B cell (primary cell): ENCODE measurements around the gene GULP1. TPM values are rescaled to one million over a fixed set of nuclear protein-coding genes. Genes with fewer than 3 reads are reported as not detected.

Experiments used
- ATAC-seq: fragments of 200-7000 bp; cut with Tn5 transposase; one replicate; pipeline ENCODE4 v1.10.0; 2021; ENCODE audit warnings: low read depth, mild to moderate bottlenecking, moderate number of reproducible peaks, moderate library complexity
- CTCF ChIA-PET: fragments of 350-600 bp; sonication (Branson Sonifier 250); formaldehyde crosslinking; loops from one replicate; lab custom pipeline; 2021; ENCODE audit warnings: antibody characterized with exemption, inconsistent platforms; lab: Charles Lee
- POLR2A ChIA-PET: fragments of 350-600 bp; sonication (Branson Sonifier 250); formaldehyde crosslinking; loops from one replicate; lab custom pipeline; 2021; ENCODE audit warnings: antibody characterized with exemption; lab: Charles Lee
- DNase-seq: peaks from one replicate; pipeline ENCODE4 v3.0.0; 2013
- H2AFZ ChIP-seq: 2 replicates; pipeline ENCODE4 v1.6.1; 2012; ENCODE audit warnings: mild to moderate bottlenecking, low read depth, low read length; ENCODE audit not compliant: insufficient read depth, poor library complexity, severe bottlenecking
- H3K27ac ChIP-seq, 2 donors: 1 replicate in 1 of 2; 2 replicates in 1 of 2; pipeline ENCODE4 v1.5.1; 2012 to 2013; ENCODE audit warnings: low read length in 2 of 2, mild to moderate bottlenecking in 2 of 2, moderate library complexity in 1 of 2
- H3K27me3 ChIP-seq, 4 experiments: fragments of 200-600 bp in 1 of 4; sonication (generic) in 1 of 4; replicated peaks in 1 of 4; 1 replicate in 2 of 4; 2 replicates in 2 of 4; pipeline versions ENCODE4 v1.6.1 to v1.7.0; 2013 to 2016; ENCODE audit warnings: low read length in 3 of 4, mild to moderate bottlenecking in 2 of 4, mixed read lengths in 1 of 4, moderate library complexity in 1 of 4; ENCODE audit not compliant: insufficient read depth in 4 of 4, control insufficient read depth in 3 of 4; ENCODE audit errors: control extremely low read depth in 1 of 4
- H3K36me3 ChIP-seq, 2 experiments: replicated peaks in 1 of 2; 1 replicate in 1 of 2; 2 replicates in 1 of 2; pipeline versions ENCODE4 v1.6.1 to v1.7.1; 2013; ENCODE audit warnings: low read length in 1 of 2; ENCODE audit not compliant: insufficient read depth in 2 of 2, control insufficient read depth in 1 of 2; ENCODE audit errors: control extremely low read depth in 1 of 2, extremely low read depth in 1 of 2
- H3K4me1 ChIP-seq, 2 donors: fragments of 200-600 bp in 1 of 2; sonication (generic) in 1 of 2; 1 replicate in 1 of 2; 2 replicates in 1 of 2; pipeline versions ENCODE4 v1.5.1 to v1.6.1; 2013 to 2017; ENCODE audit warnings: low read length in 2 of 2; ENCODE audit not compliant: control insufficient read depth in 2 of 2, insufficient read depth in 2 of 2
- H3K4me2 ChIP-seq: replicated peaks from 2 replicates; pipeline ENCODE3; 2012; ENCODE audit warnings: mild to moderate bottlenecking, low read depth, low read length; ENCODE audit not compliant: poor library complexity, severe bottlenecking
- H3K4me3 ChIP-seq, 5 experiments: fragments of 200-600 bp in 1 of 5; sonication (generic) in 1 of 5; 1 replicate in 3 of 5; 2 replicates in 2 of 5; pipeline versions ENCODE4 v1.5.1 to v1.7.0; 2011 to 2016; ENCODE audit warnings: low read length in 4 of 5, mild to moderate bottlenecking in 4 of 5, low read depth in 2 of 5, control low read depth in 1 of 5, moderate library complexity in 1 of 5; ENCODE audit not compliant: insufficient read depth in 1 of 5; ENCODE audit errors: control extremely low read depth in 1 of 5, extremely low read depth in 1 of 5
- H3K79me2 ChIP-seq: fragments of 200-600 bp; sonication (generic); one replicate; pipeline ENCODE4 v1.6.0; 2016; ENCODE audit warnings: low read length; ENCODE audit not compliant: control insufficient read depth, insufficient read depth
- H3K9ac ChIP-seq: fragments of 200-600 bp; sonication (generic); 2 replicates; pipeline ENCODE4 v1.6.1; 2017; ENCODE audit warnings: mild to moderate bottlenecking, low read length, moderate library complexity
- H3K9me3 ChIP-seq, 3 donors: one replicate each; pipeline versions ENCODE4 v1.6.1 to v1.7.1; 2013; ENCODE audit warnings: low read length in 2 of 3; ENCODE audit not compliant: control insufficient read depth in 2 of 3, insufficient read depth in 1 of 3; ENCODE audit errors: control extremely low read depth in 1 of 3
- H4K20me1 ChIP-seq: 2 replicates; pipeline ENCODE4 v1.6.0; 2012; ENCODE audit warnings: mild to moderate bottlenecking, low read length; ENCODE audit not compliant: insufficient read depth, control insufficient read depth, poor library complexity, severe bottlenecking
- H3K27ac Mint-ChIP-seq: one replicate; pipeline ENCODE4 v1.8.0; 2021; ENCODE audit warnings: mixed read lengths
- H3K27me3 Mint-ChIP-seq: one replicate; pipeline ENCODE4 v1.8.0; 2021; ENCODE audit warnings: mixed read lengths
- H3K4me1 Mint-ChIP-seq: one replicate; pipeline ENCODE4 v1.8.0; 2021; ENCODE audit warnings: mixed read lengths
- H3K4me3 Mint-ChIP-seq: one replicate; pipeline ENCODE4 v1.8.0; 2021; ENCODE audit warnings: mixed read lengths
- H3K9me3 Mint-ChIP-seq: one replicate; pipeline ENCODE4 v1.8.0; 2022; ENCODE audit warnings: mixed read lengths; ENCODE audit not compliant: insufficient read depth
- EZH2 ChIP-seq: IDR thresholded peaks from 2 replicates; pipeline ENCODE4 v1.6.1; 2012; ENCODE audit warnings: borderline replicate concordance, low read depth, mild to moderate bottlenecking, moderate library complexity, low read length; ENCODE audit not compliant: insufficient read depth, poor library complexity, severe bottlenecking
- WGBS: methylation state at CpG from one replicate; pipeline ENCODE4 v1.1.5; 2013; ENCODE audit warnings: missing lambda C conversion rate; ENCODE audit not compliant: insufficient coverage; 5-methylcytosine and 5-hydroxymethylcytosine counted together
- intact Hi-C: fragments of 100-400 bp; cut with micrococcal nuclease; formaldehyde crosslinking; loops from one replicate; pipeline ENCODE4 v1.10.0; 2022
- polyA plus RNA-seq: library from polyadenylated mRNA; depleted of rRNA; stranded (reverse); fragments of >200 nt; gene quantifications from 2 replicates; pipeline ENCODE4 v1.2.3, GENCODE V29; 2012
- total RNA-seq, 2 donors: library from RNA; stranded (reverse); fragments of 120-200 nt in 1 of 2; gene quantifications; 1 replicate in 1 of 2; 2 replicates in 1 of 2; pipeline versions ENCODE4 v1.2.3 to v1.2.4, GENCODE V29; 2013 to 2022
- TF ChIP-seq, protein P1 (sequence below): fragments of 200-600 bp; IDR thresholded peaks from one replicate; pipeline ENCODE4 v1.8.0; 2022; ENCODE audit warnings: antibody characterized with exemption, mild to moderate bottlenecking

Gene GULP1
- total and polyA plus RNA-seq, 2 donors (not counting 1 experiment from before 2014, with no cell fraction given) = not detected

DNA sequence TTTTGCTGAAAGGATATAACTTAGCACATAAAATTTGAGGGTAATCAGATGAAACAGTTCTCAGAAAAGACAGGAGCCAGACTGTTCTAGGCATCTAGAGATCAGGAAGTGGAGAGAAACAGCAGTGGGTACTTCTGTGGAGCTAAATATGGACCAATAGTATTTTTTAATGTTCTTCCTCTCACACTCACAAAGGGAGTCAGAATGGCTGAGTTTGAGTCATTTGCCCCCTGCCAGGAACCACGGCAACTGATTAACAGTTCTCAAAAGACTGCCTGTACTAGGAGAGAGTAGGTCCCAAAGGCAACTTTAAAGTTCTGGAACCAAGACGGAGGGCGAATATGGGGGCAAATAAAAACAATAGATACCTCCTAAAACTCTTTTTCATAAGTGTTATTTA is 107.5 kb downstream of the GULP1 start:
- Histone ChIP-seq H3K9ac (no peak overlapping the region), H3K9me3 (peaks cover 0 to 9% (median 0%) of the 10 kb centered on the region in 3 donors), H3K27me3 (no peaks in the 10 kb centered on the region), H3K36me3 (no peaks in the 10 kb centered on the region), H3K79me2 (no peaks in the 10 kb centered on the region), H3K4me3 (no peak overlapping the region), H4K20me1 (no peaks in the 10 kb centered on the region), H3K27ac (no peak overlapping the region), H3K4me1 (no peaks in the 10 kb centered on the region), H3K4me2 (no peak overlapping the region), H2AFZ (no peak overlapping the region)
- intact Hi-C loops = no loop called here
- Mint-ChIP-seq H3K27me3 (no peaks in the 10 kb centered on the region), H3K9me3 (no peaks in the 10 kb centered on the region), H3K4me1 (no peaks in the 10 kb centered on the region), H3K4me3 (no peak overlapping the region), H3K27ac (no peak overlapping the region)
- DNase-seq = no peak
- WGBS = no CpG with 5 or more reads among the region's 3 CpGs
- TF ChIP-seq EZH2 = no peak
- TF ChIP-seq, protein P1, sequence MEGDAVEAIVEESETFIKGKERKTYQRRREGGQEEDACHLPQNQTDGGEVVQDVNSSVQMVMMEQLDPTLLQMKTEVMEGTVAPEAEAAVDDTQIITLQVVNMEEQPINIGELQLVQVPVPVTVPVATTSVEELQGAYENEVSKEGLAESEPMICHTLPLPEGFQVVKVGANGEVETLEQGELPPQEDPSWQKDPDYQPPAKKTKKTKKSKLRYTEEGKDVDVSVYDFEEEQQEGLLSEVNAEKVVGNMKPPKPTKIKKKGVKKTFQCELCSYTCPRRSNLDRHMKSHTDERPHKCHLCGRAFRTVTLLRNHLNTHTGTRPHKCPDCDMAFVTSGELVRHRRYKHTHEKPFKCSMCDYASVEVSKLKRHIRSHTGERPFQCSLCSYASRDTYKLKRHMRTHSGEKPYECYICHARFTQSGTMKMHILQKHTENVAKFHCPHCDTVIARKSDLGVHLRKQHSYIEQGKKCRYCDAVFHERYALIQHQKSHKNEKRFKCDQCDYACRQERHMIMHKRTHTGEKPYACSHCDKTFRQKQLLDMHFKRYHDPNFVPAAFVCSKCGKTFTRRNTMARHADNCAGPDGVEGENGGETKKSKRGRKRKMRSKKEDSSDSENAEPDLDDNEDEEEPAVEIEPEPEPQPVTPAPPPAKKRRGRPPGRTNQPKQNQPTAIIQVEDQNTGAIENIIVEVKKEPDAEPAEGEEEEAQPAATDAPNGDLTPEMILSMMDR = no peak
- ChIA-PET POLR2A (no interaction called here), CTCF (no interaction called here)
- ATAC-seq = no peak

DNA sequence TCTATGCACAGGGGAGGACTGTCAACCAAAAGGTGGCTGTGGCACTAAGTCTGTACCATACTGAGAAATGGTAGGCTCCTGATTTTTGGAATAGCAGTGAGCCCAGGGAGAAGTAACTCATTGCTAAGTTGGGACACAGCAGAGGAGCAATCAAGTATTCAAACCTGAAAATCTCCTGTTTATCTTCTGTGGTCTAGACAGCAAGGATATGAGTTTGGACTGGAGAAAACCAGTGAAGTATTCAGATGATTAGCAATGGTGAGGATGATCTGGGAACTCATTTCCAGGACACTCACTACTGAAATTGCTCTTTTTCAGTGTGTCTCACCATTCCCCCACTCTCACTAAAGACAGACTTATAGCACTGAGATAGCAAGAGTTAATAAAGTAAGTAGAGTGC is 112.0 kb downstream of the GULP1 start:
- no peak overlapping the region for H3K4me2 ChIP-seq
- no peak for TF ChIP-seq EZH2
- TF ChIP-seq, protein P1 = no peak
- intact Hi-C loops = no loop called here
- H3K27me3 ChIP-seq = no peaks in the 10 kb centered on the region
- no peak overlapping the region for H3K27ac ChIP-seq
- no peak overlapping the region for H3K9ac ChIP-seq
- Mint-ChIP-seq H3K9me3 (peaks cover 6% of the 10 kb centered on the region), H3K4me1 (no peaks in the 10 kb centered on the region), H3K27ac (no peak overlapping the region), H3K27me3 (no peaks in the 10 kb centered on the region), H3K4me3 (no peak overlapping the region)
- CTCF ChIA-PET = no interaction called here
- H2AFZ ChIP-seq = no peak overlapping the region
- H3K4me1 ChIP-seq = no peaks in the 10 kb centered on the region
- ATAC-seq = no peak
- H3K9me3 ChIP-seq = peaks cover 0 to 17% (median 3%) of the 10 kb centered on the region in 3 donors
- POLR2A ChIA-PET = no interaction called here
- no peak overlapping the region for H3K4me3 ChIP-seq
- no peaks in the 10 kb centered on the region for H3K36me3 ChIP-seq
- DNase-seq = no peak
- H3K79me2 ChIP-seq = no peaks in the 10 kb centered on the region
- no peaks in the 10 kb centered on the region for H4K20me1 ChIP-seq
